HepG2 (cell line): ENCODE data around the gene NDUFS1. TPM values are rescaled to one million over a fixed set of nuclear protein-coding genes. Genes with fewer than 3 reads are reported as not detected.

ENCODE experiments used
- IKZF5 ChIP-seq: IDR thresholded peaks from 2 replicates; pipeline ENCODE4 v1.6.1; 2018; ENCODE audit warnings: missing genetic modification reagents, mild to moderate bottlenecking, missing compliant biosample characterization
- IRF2 ChIP-seq: IDR thresholded peaks from 2 replicates; pipeline ENCODE4 v1.6.1; 2018; ENCODE audit warnings: missing genetic modification reagents, missing compliant biosample characterization
- JUND ChIP-seq: sonication (generic); formaldehyde crosslinking; IDR thresholded peaks from 2 replicates; pipeline ENCODE4 v1.8.0; 2022; ENCODE audit warnings: mild to moderate bottlenecking, missing genetic modification reagents
- MEIS2 ChIP-seq: sonication (generic); formaldehyde crosslinking; IDR thresholded peaks from 2 replicates; pipeline ENCODE4 v1.9.0; 2021; ENCODE audit warnings: mild to moderate bottlenecking, missing genetic modification reagents
- NAIF1 ChIP-seq: sonication (generic); formaldehyde crosslinking; IDR thresholded peaks from 2 replicates; pipeline ENCODE4 v1.5.0; 2020; ENCODE audit warnings: mild to moderate bottlenecking, missing genetic modification reagents, borderline replicate concordance
- RFX1 ChIP-seq: fragments of 450-650 bp; IDR thresholded peaks from 2 replicates; pipeline ENCODE4 v1.6.1; 2017
- RFX3 ChIP-seq: IDR thresholded peaks from 2 replicates; pipeline ENCODE4 v1.6.1; 2016; ENCODE audit warnings: missing biosample characterization, missing genetic modification reagents
- TARDBP ChIP-seq: sonication (generic); formaldehyde crosslinking; IDR thresholded peaks from 2 replicates; pipeline ENCODE4 v1.8.0; 2022; ENCODE audit warnings: mild to moderate bottlenecking, missing genetic modification reagents
- TFE3 ChIP-seq: IDR thresholded peaks from 2 replicates; pipeline ENCODE4 v1.6.1; 2016
- TRAFD1 ChIP-seq: sonication (generic); formaldehyde crosslinking; IDR thresholded peaks from 2 replicates; pipeline ENCODE4 v1.5.1; 2020; ENCODE audit warnings: missing genetic modification reagents, mild to moderate bottlenecking, borderline replicate concordance
- ZBTB42 ChIP-seq: sonication (generic); formaldehyde crosslinking; IDR thresholded peaks from 2 replicates; pipeline ENCODE4 v1.5.0; 2020; ENCODE audit warnings: mild to moderate bottlenecking, missing genetic modification reagents
- ZC3H4 ChIP-seq: sonication (generic); formaldehyde crosslinking; IDR thresholded peaks from 2 replicates; pipeline ENCODE4 v1.4.0; 2020; ENCODE audit warnings: missing genetic modification reagents, borderline replicate concordance
- ZFP36L1 ChIP-seq: sonication (generic); formaldehyde crosslinking; IDR thresholded peaks from 2 replicates; pipeline ENCODE4 v1.8.0; 2022; ENCODE audit warnings: mild to moderate bottlenecking, missing genetic modification reagents, moderate library complexity
- ZNF331 ChIP-seq: sonication (generic); formaldehyde crosslinking; IDR thresholded peaks from 2 replicates; pipeline ENCODE4 v1.4.0; 2020; ENCODE audit warnings: missing genetic modification reagents
- ZNF337 ChIP-seq: sonication (generic); formaldehyde crosslinking; IDR thresholded peaks from 2 replicates; pipeline ENCODE4 v1.5.1; 2020; ENCODE audit warnings: missing genetic modification reagents, low read depth, mild to moderate bottlenecking, borderline replicate concordance
- ZNF513 ChIP-seq: sonication (generic); formaldehyde crosslinking; conservative IDR thresholded peaks from 2 replicates; pipeline ENCODE4 v1.5.0; 2020; ENCODE audit warnings: missing genetic modification reagents
- polyA plus RNA-seq, 8 experiments: library from polyadenylated mRNA; depleted of rRNA in 3 of 8; stranded (reverse) in 7 of 8; unstranded in 1 of 8; fragments of >200 nt; fragmentation: Illumina TruSeq in 4 of 8; extraction: Trizol in 4 of 8; gene quantifications; 2 replicates each; pipeline versions ENCODE4 v1.2.1 to v1.2.3, GENCODE V29; 2011 to 2016; ENCODE audit warnings: low read depth in 4 of 8, missing spikeins in 1 of 8, mixed read lengths in 1 of 8; ENCODE audit not compliant: insufficient read depth in 1 of 8
- total RNA-seq, 5 experiments: library from RNA; depleted of rRNA; stranded (reverse); fragments of >200 nt; fragmentation: Illumina TruSeq; extraction: Trizol; gene quantifications; 2 replicates each; pipeline ENCODE4 v1.2.3, GENCODE V29; 2016; ENCODE audit warnings: low read depth in 1 of 5
- TF ChIP-seq, protein P1 (sequence below), 2 experiments: sonication (generic) in 1 of 2; formaldehyde crosslinking in 1 of 2; IDR thresholded peaks; 2 replicates each; pipeline versions ENCODE4 v1.4.0 to v1.6.1; 2018 to 2020; ENCODE audit warnings: missing genetic modification reagents in 2 of 2, borderline replicate concordance in 1 of 2, low read depth in 1 of 2, mild to moderate bottlenecking in 1 of 2, missing biosample characterization in 1 of 2
- TF ChIP-seq, protein P2 (sequence below): sonication (generic); formaldehyde crosslinking; IDR thresholded peaks from 2 replicates; pipeline ENCODE4 v1.8.0; 2022; ENCODE audit warnings: missing genetic modification reagents, mild to moderate bottlenecking, moderate library complexity, borderline replicate concordance

The NDUFS1 gene
- total and polyA plus RNA-seq, 2 of the 13 experiments (the other 11 are each of a cell fraction or from before 2014, with no cell fraction given), result 139 to 242 TPM

DNA sequence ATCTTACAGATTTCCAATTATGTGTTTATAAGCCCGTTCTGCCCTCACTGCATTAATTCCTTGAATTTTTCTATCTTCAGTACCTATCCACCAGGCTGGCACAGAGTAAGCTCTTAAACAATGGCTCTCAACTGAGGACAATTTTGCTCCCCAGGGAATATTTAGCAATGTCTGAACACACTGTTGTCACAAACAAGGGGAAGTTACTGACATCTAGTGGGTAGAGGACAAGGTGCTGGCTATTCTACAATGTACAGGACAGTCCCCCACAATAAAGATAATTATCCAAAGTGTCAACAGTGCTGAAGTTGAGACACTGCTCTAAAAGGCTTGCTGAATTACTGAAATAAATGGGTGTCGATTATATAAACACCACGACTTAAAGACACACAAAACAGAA is 5.0 kb downstream of the NDUFS1 start (continued):
- TF ChIP-seq ZNF337 (no peak), ZC3H4 (no peak), TFE3 (CRISPR knock-in tag) (no peak), MEIS2 (CRISPR knock-in tag) (no peak), ZNF331 (CRISPR knock-in tag) (0 out of 2 replicates have a peak, but pooled peaks have one; percentile 24), RFX3 (CRISPR knock-in tag) (no peak), TARDBP (CRISPR knock-in tag) (peak; percentile 55; the same call in 1 of the 2 replicates), NAIF1 (no peak), RFX1 (no peak), IKZF5 (no peak), ZNF513 (CRISPR knock-in tag) (no peak), TRAFD1 (no peak), ZFP36L1 (CRISPR knock-in tag) (0 out of 2 replicates have a peak, but pooled peaks have one; percentile 22), ZBTB42 (CRISPR knock-in tag) (no peak), IRF2 (0 out of 2 replicates have a peak, but pooled peaks have one; percentile 30), JUND (CRISPR knock-in tag) (no peak)
- TF ChIP-seq, protein P1, sequence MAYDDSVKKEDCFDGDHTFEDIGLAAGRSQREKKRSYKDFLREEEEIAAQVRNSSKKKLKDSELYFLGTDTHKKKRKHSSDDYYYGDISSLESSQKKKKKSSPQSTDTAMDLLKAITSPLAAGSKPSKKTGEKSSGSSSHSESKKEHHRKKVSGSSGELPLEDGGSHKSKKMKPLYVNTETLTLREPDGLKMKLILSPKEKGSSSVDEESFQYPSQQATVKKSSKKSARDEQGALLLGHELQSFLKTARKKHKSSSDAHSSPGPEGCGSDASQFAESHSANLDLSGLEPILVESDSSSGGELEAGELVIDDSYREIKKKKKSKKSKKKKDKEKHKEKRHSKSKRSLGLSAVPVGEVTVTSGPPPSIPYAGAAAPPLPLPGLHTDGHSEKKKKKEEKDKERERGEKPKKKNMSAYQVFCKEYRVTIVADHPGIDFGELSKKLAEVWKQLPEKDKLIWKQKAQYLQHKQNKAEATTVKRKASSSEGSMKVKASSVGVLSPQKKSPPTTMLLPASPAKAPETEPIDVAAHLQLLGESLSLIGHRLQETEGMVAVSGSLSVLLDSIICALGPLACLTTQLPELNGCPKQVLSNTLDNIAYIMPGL (CRISPR knock-in tag; IDR thresholded peaks at IDR 0.05; ENCODE audit: borderline replicate concordance in 1 of 2, low read depth in 1 of 2), result peak in 1 of 2 experiments; percentile 21; a peak in 1 of 4 replicates
- TF ChIP-seq, protein P2, sequence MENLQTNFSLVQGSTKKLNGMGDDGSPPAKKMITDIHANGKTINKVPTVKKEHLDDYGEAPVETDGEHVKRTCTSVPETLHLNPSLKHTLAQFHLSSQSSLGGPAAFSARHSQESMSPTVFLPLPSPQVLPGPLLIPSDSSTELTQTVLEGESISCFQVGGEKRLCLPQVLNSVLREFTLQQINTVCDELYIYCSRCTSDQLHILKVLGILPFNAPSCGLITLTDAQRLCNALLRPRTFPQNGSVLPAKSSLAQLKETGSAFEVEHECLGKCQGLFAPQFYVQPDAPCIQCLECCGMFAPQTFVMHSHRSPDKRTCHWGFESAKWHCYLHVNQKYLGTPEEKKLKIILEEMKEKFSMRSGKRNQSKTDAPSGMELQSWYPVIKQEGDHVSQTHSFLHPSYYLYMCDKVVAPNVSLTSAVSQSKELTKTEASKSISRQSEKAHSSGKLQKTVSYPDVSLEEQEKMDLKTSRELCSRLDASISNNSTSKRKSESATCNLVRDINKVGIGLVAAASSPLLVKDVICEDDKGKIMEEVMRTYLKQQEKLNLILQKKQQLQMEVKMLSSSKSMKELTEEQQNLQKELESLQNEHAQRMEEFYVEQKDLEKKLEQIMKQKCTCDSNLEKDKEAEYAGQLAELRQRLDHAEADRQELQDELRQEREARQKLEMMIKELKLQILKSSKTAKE (CRISPR knock-in tag), result no peak
